Measurements from ENCODE around the gene TMPRSS7.
A peak's percentile ranks its signal among the peaks of the same experiment; 100 is the strongest.
"Not testable (repeated sequence)": the region's sequence is repeated elsewhere in the genome, so short reads cannot be mapped to it uniquely, and the experiment has no call there.

TMPRSS7 gene

DNA sequence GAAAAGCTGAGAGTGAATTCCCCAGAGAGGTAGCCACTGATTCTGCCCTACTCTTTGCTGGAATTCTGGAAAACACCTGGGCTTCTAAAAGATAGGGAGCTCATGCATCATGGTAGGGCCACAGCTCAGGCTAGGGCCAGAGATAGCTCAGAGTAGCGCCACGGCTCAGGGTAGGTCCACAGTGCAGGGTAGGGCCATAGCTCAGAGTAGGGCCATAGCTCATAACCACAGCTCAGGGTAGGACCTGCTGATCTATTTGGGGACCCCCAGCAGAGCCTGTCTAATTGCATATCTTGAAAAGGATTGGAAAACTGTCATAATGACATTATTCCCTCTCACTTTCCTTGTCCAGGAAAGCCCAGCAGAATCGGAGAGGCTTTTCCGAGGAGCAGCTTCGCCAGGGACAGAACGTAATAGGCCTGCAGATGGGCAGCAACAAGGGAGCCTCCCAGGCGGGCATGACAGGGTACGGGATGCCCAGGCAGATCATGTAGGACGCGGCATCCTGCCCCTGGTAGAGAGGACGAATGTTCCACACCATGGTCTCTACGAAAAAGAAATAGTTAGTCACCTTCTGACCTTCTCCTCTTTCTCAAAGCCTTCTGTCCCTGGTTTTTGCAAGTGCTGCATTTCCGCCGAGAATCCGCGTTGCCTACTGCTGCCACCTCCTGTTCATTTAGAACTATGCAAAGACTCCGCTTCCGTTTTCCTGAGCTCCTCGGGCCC, 21.3 kb upstream of the TMPRSS7 start:
- peak; percentile 74 for DNase-seq

DNA sequence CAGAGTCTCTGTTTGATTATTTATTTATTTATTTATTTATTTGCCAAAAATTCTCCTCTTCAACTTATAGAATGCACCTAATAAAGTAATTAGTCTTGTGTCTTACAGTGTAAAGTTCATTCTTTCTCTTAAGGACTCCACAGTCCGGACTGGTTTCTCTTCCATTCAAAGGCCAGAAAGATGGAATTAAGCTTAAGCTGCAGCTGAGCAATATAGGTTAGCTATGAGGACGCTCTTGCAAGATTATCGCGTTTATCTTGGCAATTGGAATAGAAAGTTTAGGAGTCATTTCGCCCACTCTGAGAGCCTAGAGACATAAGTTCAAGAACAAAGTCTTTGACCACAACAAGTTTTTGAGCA, 20.8 kb upstream of the TMPRSS7 start:
- no peak for DNase-seq

DNA sequence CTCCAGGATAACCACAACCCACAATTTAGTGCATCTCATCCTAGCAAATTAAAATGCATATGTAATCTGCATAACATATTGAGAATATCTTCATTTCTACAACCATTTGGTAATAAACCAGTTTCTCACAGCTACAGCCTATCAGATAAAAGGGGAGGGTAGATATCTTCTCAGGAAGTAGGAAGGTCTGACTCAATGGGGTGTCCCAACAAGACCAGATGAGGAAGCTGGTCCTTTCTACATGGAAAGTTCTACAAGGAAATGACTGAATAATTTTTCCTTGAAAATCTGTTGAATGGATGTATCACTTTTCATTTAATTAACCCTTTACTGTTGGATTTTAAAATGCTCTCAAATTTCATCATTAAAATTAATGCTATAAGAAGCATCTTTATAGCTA, 17.4 kb upstream of the TMPRSS7 start:
- peak; percentile 71 for DNase-seq

DNA sequence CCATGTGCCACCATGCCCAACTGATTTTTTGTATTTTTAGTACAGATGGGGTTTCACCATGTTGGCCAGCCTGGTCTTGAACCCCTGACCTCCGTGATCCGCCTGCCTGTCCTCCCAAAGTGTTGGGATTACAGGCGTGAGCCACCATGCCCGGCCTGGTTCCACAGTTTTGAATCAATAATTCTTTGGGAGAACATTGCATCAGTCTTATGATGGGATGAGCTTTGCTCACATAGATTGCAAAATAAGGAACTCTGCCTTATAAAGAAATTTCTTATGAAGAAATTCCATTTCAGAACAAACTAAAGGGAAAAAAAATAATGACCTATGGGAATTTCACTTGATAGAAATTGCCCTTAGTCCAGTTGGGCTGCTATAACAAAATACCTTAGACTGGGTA, 15.8 kb upstream of the TMPRSS7 start:
- no peak for DNase-seq

DNA sequence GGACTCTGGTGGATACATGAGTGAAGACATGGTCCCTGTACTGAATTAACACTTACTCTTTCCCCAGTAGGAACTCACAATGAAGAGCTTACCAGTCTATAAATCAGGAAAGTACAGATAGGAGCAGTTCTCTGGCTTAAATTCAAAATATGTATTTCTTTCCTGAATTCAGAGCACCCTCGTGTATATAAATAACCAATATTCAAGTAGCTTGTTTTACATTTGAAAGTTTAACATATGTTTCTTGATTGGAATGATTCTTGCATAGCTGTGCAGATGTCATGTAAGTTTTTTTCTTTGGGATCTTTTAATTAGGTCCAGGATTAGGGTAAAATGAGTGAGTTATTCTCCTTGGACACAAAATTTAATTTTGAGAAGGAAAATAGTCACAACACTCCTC, 14.8 kb upstream of the TMPRSS7 start:
- no peak for DNase-seq

DNA sequence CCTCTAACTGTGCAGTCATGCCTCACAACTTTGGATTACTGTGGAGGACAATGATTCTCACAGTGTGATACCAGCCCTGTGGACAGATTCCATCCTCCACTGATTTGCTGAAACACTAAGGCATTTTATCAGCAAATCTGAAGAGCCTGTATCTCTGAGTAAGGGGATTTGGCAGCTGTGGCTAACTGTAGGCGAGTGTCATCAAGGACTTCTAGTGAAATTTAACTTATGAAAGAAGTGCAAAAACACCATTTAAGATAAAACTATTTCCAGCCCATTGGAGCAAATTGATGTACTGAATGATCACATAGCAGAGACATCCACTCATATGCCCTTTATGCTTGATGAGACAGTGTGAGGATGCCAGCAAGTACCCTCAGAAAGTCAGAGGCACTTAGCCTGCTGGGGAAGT, 13.9 kb upstream of the TMPRSS7 start:
- DNase-seq = no peak

DNA sequence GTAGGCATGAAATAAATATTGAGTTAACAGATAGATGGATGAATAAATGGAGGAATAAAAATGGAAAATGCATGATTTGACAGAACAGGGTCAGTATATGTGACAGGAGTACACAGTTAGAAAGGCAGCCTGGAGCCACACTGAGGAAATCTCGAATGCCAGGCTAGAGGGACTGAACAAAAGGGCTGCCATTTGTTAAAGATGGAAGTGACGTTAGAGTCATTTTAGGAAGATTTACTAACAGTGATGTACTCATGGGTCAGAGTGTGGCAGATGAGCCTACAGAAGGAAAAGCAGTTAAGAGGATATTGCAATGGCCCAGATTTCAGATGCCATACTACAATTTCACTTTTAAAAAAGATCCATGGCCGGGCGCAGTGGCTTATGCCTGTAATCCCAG, 7.4 kb upstream of the TMPRSS7 start:
- DNase-seq = no peak

DNA sequence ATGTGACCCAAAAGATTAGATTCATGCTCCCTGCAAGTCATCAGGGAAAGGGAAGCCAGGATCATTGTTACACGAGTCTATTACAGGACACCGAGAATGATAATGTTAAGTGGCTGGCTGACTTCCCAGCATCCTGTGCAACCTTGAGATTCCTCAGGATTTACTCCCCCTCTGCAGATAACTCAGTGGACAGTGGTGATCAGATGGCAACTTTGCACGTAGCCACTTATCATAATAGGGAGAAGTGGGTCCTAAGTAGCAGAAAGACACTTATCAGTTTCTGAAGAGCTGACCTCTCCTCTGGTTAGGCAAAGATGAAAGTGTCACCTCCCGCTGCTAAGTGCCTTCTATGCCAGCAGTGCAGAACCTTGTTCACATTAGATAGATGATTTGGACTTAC, 6.7 kb upstream of the TMPRSS7 start:
- no peak for DNase-seq

DNA sequence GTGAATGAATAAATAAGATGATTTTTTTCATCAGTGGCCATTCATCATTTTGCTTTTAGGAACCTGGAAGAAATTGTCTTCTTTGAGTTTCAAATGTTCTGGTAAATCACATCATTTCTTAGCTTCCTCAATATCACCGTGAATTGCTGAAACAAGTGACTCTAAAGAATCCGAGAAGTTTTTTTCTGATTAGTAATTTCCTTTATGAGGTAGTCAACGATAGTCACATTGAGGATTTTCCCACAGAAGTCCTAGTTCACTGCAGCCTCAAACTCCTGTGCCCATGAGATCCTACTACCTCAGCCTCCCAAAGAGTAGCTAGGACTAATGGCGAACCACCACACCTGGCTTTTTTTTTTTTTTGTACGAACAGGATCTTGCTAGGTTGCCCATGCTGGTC, 3.6 kb upstream of the TMPRSS7 start:
- peak; percentile 15 for DNase-seq

DNA sequence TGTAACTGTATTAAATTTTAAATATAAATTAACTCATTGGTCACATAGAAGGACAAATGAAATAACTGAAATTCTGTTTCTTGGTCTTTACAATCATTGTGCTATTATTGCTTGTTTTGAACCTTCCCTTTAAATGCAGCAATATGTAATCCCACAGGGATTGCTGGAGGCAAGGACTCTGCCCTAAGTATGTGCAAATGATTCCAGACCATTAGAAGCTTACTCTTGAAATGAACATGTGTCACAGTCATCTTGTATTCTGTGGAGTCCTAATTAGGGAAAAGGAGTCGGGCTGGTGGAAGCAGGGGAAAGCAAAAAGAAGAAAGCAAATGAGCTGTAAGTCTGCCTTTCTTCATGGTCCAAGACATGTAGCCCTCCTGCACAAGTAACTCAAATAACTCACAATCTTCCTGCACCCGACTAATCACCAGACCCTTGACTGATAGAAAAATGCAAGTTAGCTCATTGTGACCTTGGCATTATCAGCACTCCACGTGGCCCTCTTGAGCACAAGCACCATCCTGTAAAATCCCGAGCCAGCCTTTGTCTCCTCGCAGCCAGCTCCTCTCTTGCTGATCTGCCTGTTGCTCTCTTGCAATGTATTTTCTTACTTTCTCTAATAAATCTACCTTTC, 2.3 kb upstream of the TMPRSS7 start:
- DNase-seq = no peak

DNA sequence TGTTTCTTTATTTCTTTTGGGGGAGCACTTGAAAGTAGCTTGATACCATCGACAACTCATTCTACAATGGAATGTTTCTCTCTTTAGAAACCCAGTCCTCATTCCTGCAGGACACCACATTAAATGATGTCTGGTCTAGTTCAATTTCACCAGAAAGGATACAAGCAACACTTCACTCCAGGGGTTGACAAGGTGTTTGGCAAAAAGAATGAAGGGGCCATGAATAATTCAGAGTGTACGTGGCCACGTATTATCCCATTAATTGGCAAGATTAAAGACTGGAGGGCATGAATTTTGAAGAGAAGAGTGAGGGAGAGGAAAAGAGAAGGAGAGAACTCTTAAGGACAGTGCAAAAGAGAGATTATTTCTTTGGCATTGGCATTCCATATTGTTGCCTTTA, 705 bp downstream of the TMPRSS7 start:
- DNase-seq = no peak

DNA sequence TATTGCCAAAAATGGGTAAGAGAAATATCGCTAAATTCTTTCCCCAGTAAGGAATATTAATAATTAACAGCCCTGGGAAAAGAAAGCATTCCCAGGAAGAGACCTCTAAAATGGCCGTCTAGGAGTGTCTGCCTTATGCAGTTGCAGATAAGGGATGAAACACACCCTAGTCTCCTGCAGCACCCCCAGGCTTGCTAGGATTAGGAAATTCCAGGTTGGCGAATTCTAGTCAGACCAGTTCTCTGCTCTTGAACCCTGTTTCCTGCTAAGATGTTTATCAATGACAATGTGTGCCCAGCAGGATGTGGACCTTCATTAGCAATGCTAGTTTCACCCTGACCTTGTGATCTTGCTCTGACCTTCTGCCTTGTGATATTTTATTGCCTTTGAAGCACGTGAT, 2.7 kb downstream of the TMPRSS7 start:
- not testable (repeated sequence) for DNase-seq

DNA sequence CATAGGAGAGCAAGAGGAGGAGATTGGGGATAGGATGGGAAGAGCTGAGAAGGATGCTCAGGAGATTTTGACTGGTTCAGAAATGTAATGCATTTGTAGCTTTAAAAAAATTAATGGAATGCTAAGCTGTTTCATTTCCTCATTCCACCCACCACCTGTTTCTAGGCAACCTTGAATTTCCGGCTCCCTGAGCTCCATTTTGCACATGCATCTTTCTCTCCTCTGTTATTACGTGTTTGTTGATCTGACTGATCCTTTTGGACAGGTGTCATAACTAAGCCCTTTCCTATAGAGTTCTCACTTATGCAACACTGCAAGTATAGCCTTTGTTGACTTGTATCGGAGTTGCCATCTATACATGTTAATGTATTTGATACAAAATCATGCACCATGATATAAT, 4.3 kb downstream of the TMPRSS7 start:
- DNase-seq = no peak

DNA sequence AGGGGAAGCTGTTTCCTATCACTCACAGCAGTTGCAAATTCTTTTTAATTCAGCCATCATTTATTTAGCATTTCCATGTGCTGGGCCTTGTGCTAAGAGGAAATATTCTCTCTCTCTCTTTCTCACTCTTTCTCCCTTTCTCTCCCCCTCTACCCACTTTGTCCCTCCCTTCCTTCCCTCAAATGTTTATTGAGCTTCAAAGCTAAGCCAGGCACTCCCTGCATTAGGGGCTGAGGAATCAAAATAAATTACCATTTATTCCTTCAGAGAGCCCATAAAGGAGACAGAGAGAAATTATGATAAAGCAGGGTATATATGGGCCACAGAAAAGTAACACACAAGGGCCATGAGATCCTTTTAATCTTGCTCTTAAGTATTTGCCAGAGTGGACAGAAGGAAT, 6.8 kb downstream of the TMPRSS7 start:
- no peak for DNase-seq

DNA sequence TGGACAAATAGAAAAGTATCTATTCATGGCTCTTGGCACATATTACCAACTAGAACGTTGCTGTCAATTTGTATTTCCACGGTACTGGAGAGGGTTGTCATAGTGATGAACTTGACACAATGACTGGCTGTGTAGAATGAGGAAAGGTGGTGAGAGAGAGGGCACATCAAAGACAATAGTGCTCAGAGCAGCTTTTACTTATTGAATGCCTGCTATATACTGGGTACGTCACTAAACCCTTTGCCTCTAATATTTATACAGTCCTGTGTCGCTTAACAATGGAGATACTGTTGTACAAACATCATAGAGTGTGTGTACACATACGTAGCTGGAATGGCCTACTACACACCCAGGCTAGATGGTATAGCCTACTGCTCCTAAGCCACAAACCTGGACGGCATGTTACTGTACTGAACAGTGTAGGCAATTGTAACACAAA, 8.3 kb downstream of the TMPRSS7 start:
- DNase-seq = no peak

DNA sequence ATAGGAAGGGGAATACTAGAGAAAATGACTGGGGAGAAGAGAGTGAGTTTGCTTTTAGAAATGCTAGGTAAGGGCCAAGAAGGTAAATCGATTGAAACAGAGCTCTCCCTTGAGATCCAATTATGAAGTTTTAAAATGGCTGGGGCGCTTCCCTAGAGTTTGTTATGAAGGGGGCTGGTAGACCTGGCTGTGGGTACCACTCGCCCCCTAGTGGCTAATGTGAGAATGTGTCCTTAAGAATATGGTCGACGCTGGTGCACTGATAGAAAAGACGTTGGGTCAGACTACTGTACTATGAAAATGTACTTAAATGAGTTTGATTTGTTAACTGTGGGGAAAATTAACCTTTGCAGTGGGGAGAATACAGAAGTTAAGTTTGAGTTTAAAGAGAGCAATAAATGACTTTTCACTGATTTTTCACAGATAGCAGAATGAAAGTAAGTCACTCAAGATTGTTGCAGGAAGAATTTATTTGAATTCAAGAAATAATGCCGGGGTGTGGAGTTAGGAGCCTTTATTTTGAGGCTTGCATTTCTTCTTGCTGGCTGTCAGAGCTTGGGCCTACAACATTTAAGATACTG, 9.2 kb downstream of the TMPRSS7 start:
- DNase-seq = peak; percentile 72

DNA sequence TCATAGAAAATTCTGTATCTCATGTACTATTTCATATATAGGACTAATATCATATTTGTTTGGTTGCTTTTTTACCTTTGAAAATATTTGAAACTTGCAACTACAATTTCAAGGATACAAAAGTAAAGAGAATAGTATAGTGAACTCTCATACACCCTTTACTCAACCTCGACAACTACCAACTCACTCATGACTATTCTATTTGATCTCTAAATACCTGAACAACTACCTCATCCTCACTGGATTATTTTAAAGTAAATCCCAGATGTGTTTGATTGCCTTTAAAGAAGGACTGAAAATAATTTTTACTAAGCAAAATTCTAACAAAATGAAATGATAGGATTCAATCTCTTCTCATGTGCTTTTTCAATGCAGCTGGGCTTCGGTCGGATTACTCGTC, 12.1 kb downstream of the TMPRSS7 start:
- DNase-seq = no peak

DNA sequence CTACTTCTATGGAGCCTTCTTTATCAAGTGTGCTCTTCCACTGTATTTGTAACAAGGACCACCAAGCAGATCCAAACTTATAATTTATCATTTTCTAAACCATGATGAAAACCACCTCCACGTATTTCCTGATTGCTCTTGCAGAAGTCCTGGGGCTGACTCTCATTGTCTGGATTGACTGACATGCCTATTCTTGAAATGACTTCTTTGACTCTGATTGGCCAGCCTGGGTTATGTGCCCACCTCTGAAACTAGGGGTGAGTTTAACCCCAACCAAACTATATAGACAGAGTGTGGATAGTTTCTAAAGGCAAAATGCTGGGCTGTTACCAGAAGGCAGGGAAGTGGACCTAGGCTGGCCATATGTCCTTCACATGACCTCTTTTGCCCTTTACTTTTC, 12.7 kb downstream of the TMPRSS7 start:
- no peak for DNase-seq

DNA sequence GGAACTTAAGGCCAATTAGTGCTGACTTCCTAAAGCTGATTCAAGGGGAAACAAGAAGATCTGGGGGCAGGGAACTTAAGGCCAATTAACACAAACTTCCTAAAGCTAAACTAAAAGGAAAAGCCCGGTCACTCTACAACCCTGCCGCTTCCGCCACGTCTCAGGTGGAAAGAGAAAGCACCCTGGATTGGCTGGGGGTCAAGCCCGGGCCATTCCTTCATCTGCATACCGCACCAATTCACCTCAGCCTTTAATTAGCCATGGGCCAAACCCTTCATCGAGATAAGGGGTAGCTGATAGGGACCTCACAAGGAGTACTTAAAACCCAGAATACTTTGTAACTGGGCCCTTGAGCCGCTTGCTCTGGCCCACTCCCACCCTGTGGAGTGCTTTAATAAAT, 14.4 kb downstream of the TMPRSS7 start:
- no peak for DNase-seq

DNA sequence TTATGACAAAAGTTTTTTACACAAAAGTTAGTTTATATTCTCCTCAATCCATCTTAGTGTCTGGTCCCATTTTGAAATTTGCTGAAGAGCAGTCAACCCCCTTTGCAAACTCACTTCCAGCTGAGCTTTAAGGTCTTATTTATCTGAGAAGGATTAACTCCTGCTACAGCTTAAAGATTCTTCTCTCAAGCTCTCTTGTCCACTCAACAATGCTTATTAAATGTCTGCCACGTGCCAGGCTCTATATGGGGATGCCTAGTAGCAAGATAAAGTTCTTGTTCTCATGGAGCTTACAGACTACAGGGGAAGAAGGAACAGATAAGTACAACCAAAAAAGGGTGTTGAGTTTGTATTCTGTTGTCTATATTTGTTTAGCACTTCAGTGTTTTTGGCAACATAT, 18.7 kb downstream of the TMPRSS7 start:
- no peak for DNase-seq

DNA sequence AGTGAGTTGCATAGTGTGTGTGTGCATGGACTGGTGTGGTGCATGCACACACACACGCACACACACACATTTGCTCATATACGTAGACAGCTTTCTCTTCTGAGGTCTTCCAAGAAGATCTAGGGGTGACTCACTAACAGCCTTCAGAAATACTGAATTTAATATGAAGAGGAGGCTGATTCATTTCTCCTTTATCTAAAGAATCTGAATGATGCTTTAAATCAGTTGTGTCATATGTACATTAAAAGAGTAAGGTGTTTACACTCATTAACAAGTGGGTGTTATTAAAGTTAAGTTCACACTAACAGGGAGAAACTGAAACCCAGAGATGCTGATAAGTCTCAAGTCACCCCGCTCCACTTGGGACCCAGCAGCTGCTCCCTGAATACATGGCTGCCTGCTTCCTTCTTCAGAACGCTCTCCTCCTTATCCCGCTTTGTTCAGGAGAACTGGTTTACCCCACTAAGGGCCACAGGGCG, 22.0 kb downstream of the TMPRSS7 start:
- no peak for DNase-seq

DNA sequence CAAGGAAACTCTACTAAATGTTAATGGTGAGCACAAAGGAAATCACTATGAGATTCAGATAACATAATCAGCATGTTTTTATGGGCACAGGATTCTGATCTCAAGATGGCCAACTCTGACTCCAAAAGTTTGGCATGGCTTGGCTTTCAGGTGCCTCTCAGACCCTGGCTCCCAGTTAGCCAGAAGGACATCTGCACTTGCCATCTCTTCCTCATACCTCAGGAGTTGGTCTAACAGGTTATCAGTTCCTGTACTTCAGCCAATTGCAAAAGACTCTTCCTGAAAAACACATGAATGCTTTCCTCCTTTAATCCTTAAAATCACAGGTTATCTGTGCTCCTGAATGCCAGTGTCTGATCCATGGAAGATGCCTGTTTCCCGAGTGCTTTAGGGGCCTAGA, 25.0 kb downstream of the TMPRSS7 start:
- DNase-seq = no peak

DNA sequence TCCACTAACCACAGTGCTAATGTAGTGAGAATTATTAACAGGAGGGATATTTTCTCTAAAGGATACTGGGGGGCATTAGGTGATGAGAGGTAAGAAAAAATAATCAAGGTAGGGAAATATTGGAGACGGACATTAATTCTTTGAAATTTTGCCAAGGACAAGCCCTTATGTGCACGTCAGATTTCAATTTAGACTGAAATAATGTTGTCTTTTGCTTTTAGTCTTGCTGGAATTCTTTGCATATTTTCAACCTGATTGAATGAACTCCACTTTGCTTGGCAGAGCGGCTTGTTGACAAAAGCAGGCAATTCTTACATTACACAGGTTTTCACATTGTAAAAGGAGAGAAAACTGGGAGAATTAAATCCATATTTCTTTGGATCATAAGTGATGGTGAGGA, 26.6 kb downstream of the TMPRSS7 start:
- DNase-seq = no peak

DNA sequence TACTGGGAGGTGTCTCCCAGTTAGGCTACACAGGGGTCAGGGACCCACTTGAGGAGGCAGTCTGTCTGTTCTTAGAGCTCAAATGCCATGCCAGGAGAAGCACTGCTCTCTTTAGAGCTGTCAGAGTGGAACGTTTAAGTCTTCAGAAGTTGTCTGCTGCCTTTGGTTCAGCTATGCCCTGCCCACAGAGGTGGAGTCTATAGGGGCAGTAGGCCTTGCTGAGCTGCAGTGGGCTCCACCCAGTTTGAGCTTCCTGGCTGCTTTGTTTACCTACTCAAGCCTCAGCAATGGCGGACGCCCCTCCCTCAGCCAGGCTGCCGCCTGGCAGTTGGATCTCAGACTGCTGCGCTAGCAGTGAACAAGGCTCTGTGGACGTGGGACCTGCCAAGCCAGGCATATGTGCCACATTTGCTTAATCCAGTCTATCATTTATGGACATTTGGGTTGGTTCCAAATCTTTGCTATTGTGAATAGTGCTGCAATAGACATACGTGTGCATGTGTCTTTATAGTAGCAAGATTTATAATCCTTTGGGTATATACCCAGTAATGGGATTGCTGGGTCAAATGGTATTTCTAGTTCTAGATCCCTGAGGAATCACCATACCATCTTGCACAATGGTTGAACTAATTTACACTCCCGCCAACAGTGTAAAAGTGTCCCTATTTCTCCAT, 38.0 kb downstream of the TMPRSS7 start:
- DNase-seq = not testable (repeated sequence)

All from suppressor macrophage treated with lipopolysaccharide for 4 hours (primary cell).